ENCODE data around the gene PTPRG. TPM values are rescaled to one million over a fixed set of nuclear protein-coding genes. Genes with fewer than 3 reads are reported as not detected.

PTPRG gene
- total RNA-seq, 1 experiment from 2014 or later, result 11.7 TPM

- H3K9me3 ChIP-seq (ENCODE audit: low read depth, low read length, poor library complexity, severe bottlenecking), result no peaks in the 10 kb centered on the region
- no peak for TF ChIP-seq EZH2 (IDR thresholded peaks at IDR 0.05; ENCODE audit: borderline replicate concordance, low read depth, low read length, poor library complexity, severe bottlenecking)
- H3K36me3 ChIP-seq (ENCODE audit: insufficient read depth, low read length, poor library complexity, severe bottlenecking), result no peaks in the 10 kb centered on the region
- H3K27me3 ChIP-seq (replicated peaks; ENCODE audit: insufficient read depth, low read depth, low read length, poor library complexity), result no peaks in the 10 kb centered on the region
- intact Hi-C loops (cut with micrococcal nuclease; ENCODE audit: unreplicated experiment), result no loop called here
- DNase-seq (ENCODE audit: low spot score), result no peak
- CTCF ChIA-PET, result no interaction called here
- H3K27ac ChIP-seq (ENCODE audit: low read depth, low read length, poor library complexity, severe bottlenecking), result no peak overlapping the region
- BruUV-seq (replicated peaks), result no TSS peak
- POLR2A ChIA-PET (ENCODE audit: low non-redundant PET), result no interaction called here
- no peak overlapping the region for H3K4me3 ChIP-seq (ENCODE audit: low read depth, low read length, poor library complexity, severe bottlenecking)
- H3K4me1 ChIP-seq (ENCODE audit: insufficient read depth, low read length, poor library complexity, severe bottlenecking), result no peaks in the 10 kb centered on the region
Observed at GRCh38 chr3:61841111-61841845, 279.9 kb downstream of the PTPRG start.

- Histone ChIP-seq H3K36me3 (ENCODE audit: insufficient read depth, low read length, poor library complexity, severe bottlenecking) (no peaks in the 10 kb centered on the region), H3K27me3 (replicated peaks; ENCODE audit: insufficient read depth, low read depth, low read length, poor library complexity) (no peaks in the 10 kb centered on the region), H3K4me1 (ENCODE audit: insufficient read depth, low read length, poor library complexity, severe bottlenecking) (no peaks in the 10 kb centered on the region), H3K9me3 (ENCODE audit: low read depth, low read length, poor library complexity, severe bottlenecking) (no peaks in the 10 kb centered on the region), H3K27ac (ENCODE audit: low read depth, low read length, poor library complexity, severe bottlenecking) (no peak overlapping the region), H3K4me3 (ENCODE audit: low read depth, low read length, poor library complexity, severe bottlenecking) (no peak overlapping the region)
- CTCF ChIA-PET, result no interaction called here
- intact Hi-C loops (cut with micrococcal nuclease; ENCODE audit: unreplicated experiment), result no loop called here
- DNase-seq (ENCODE audit: low spot score), result no peak
- TF ChIP-seq CTCF (conservative IDR thresholded peaks at IDR 0.05; ENCODE audit: low read depth, low read length), result no peak
- TF ChIP-seq EZH2 (IDR thresholded peaks at IDR 0.05; ENCODE audit: borderline replicate concordance, low read depth, low read length, poor library complexity, severe bottlenecking), result no peak
- no TSS peak for BruUV-seq (replicated peaks)
- POLR2A ChIA-PET (ENCODE audit: low non-redundant PET), result no interaction called here
Observed at GRCh38 chr3:61841988-61842387, 280.6 kb downstream of the PTPRG start.

GRCh38 chr3:61844346-61844745 is 283.0 kb downstream of the PTPRG start:
- TF ChIP-seq CTCF (conservative IDR thresholded peaks at IDR 0.05; ENCODE audit: low read depth, low read length) (no peak), EZH2 (IDR thresholded peaks at IDR 0.05; ENCODE audit: borderline replicate concordance, low read depth, low read length, poor library complexity, severe bottlenecking) (no peak)
- DNase-seq (ENCODE audit: low spot score), result no peak
- POLR2A ChIA-PET (ENCODE audit: low non-redundant PET), result no interaction called here
- no TSS peak for BruUV-seq (replicated peaks)
- intact Hi-C loops (cut with micrococcal nuclease; ENCODE audit: unreplicated experiment), result no loop called here
- Histone ChIP-seq H3K27ac (ENCODE audit: low read depth, low read length, poor library complexity, severe bottlenecking) (no peak overlapping the region), H3K4me1 (ENCODE audit: insufficient read depth, low read length, poor library complexity, severe bottlenecking) (peaks cover 2% of the 10 kb centered on the region), H3K36me3 (ENCODE audit: insufficient read depth, low read length, poor library complexity, severe bottlenecking) (no peaks in the 10 kb centered on the region), H3K4me3 (ENCODE audit: low read depth, low read length, poor library complexity, severe bottlenecking) (no peak overlapping the region), H3K9me3 (ENCODE audit: low read depth, low read length, poor library complexity, severe bottlenecking) (no peaks in the 10 kb centered on the region), H3K27me3 (replicated peaks; ENCODE audit: insufficient read depth, low read depth, low read length, poor library complexity) (no peaks in the 10 kb centered on the region)
- CTCF ChIA-PET, result interaction anchor here (0.6 kb wide), 1 partner anchor 598 kb away, joined by 4 read pairs; no protein-coding TSS in a partner anchor

- TF ChIP-seq EZH2 (IDR thresholded peaks at IDR 0.05; ENCODE audit: borderline replicate concordance, low read depth, low read length, poor library complexity, severe bottlenecking), result no peak
- TF ChIP-seq CTCF (conservative IDR thresholded peaks at IDR 0.05; ENCODE audit: low read depth, low read length), result no peak
- intact Hi-C loops (cut with micrococcal nuclease; ENCODE audit: unreplicated experiment), result no loop called here
- no peaks in the 10 kb centered on the region for H3K36me3 ChIP-seq (ENCODE audit: insufficient read depth, low read length, poor library complexity, severe bottlenecking)
- peaks cover 4% of the 10 kb centered on the region for H3K4me1 ChIP-seq (ENCODE audit: insufficient read depth, low read length, poor library complexity, severe bottlenecking)
- H3K9me3 ChIP-seq (ENCODE audit: low read depth, low read length, poor library complexity, severe bottlenecking), result no peaks in the 10 kb centered on the region
- no peak for DNase-seq (ENCODE audit: low spot score)
- no peak overlapping the region for H3K4me3 ChIP-seq (ENCODE audit: low read depth, low read length, poor library complexity, severe bottlenecking)
- H3K27me3 ChIP-seq (replicated peaks; ENCODE audit: insufficient read depth, low read depth, low read length, poor library complexity), result no peaks in the 10 kb centered on the region
- H3K27ac ChIP-seq (ENCODE audit: low read depth, low read length, poor library complexity, severe bottlenecking), result no peak overlapping the region
- POLR2A ChIA-PET (ENCODE audit: low non-redundant PET), result no interaction called here
- BruUV-seq (replicated peaks), result no TSS peak
- CTCF ChIA-PET, result no interaction called here
Observed at GRCh38 chr3:61846488-61846887, 285.1 kb downstream of the PTPRG start.
